Metanephros (tissue), 1 donor: ENCODE results near the gene CXorf58. TPM values are rescaled to one million over a fixed set of nuclear protein-coding genes. Genes with fewer than 3 reads are reported as not detected.

ENCODE experiments used
- total RNA-seq: library from RNA; depleted of rRNA; stranded (reverse); fragments of >200 nt; gene quantifications from one replicate; pipeline ENCODE4 v1.2.3, GENCODE V29; 2014

Gene CXorf58
- total RNA-seq: 0.18 TPM

GRCh38 chrX:23907498-23908218 is at the start of gene CXorf58, which contains the start of gene APOO:
Gene CXorf58, plus strand, starts transcription at chrX:23908006. Its CDS starts 2,297 bp downstream, at chrX:23910303.
Gene APOO, minus strand, starts transcription at chrX:23907938. Its CDS starts 236 bp downstream, at chrX:23907702.

Other genes with a start within 250 kb of the CXorf58 start
- 68.5 TPM for gene PRDX4, start 240.5 kb upstream of the CXorf58 start, total RNA-seq
- 45.3 TPM for gene ACOT9, start 164.7 kb upstream of the CXorf58 start, total RNA-seq
- 236 TPM for gene SAT1, start 124.8 kb upstream of the CXorf58 start, total RNA-seq
- 15.5 TPM for gene APOO, start 68 bp upstream of the CXorf58 start, total RNA-seq
- 18.3 TPM for gene KLHL15, start 119.2 kb downstream of the CXorf58 start, total RNA-seq
- gene EIF2S3, start 146.9 kb downstream of the CXorf58 start, total RNA-seq: 218 TPM
- gene ZFX, start 241.7 kb downstream of the CXorf58 start, total RNA-seq: 51.3 TPM